ENCODE results near the gene CNDP1. TPM values are rescaled to one million over a fixed set of nuclear protein-coding genes. Genes with fewer than 3 reads are reported as not detected.
"Not testable (repeated sequence)": the region's sequence is repeated elsewhere in the genome, so short reads cannot be mapped to it uniquely, and the experiment has no call there.

Gene CNDP1
- total RNA-seq, 1 experiment from 2014 or later: not detected

- DNase-seq (ENCODE audit: low read depth): no peak
Observed at GRCh38 chr18:74544898-74545297, 10.6 kb downstream of the CNDP1 start.

GRCh38 chr18:74546007-74546406 lies 11.7 kb downstream of the CNDP1 start:
- no peak for DNase-seq (ENCODE audit: low read depth)

GRCh38 chr18:74546751-74547530 lies 12.6 kb downstream of the CNDP1 start:
- DNase-seq (ENCODE audit: low read depth): peak; percentile 48

- no peak for DNase-seq (ENCODE audit: low read depth)
Observed at GRCh38 chr18:74547860-74548259, 13.6 kb downstream of the CNDP1 start.

- DNase-seq (ENCODE audit: low read depth): no peak
Observed at GRCh38 chr18:74549591-74550104, 15.3 kb downstream of the CNDP1 start.

GRCh38 chr18:74550886-74551285 lies 16.6 kb downstream of the CNDP1 start:
- DNase-seq (ENCODE audit: low read depth): no peak

- no peak for DNase-seq (ENCODE audit: low read depth)
Observed at GRCh38 chr18:74551452-74551851, 17.2 kb downstream of the CNDP1 start.

DNA sequence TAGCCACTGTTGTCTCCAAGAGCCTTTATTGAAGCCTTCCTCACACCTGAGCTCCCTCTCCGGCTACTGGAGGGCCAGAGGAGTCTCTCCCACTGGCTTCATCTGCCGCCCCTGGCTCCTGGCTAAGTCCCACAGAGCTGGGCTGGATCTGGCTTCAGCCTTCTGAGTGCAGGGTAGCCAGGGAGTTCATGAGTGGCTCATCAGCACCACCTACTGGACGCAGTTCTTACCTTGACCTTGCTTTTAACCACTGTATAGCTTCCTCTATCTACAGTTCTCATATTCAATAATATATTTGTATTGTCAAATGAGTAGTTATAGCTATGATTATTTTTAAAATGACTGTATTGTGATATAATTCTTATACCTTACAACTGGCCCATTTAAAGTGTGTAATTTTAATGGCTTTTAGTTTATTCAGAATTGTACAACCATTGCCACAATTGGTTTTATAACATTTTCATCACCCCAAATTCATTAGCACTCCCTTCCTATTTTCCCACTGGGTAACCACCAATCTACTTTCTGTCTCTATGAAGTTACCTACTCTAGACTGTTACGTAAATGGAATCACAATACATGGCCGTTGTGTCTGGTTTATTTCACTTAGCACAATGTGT lies 17.7 kb downstream of the CNDP1 start:
- DNase-seq (ENCODE audit: low read depth): peak; percentile 74

GRCh38 chr18:74556126-74556525 lies 21.8 kb downstream of the CNDP1 start:
- no peak for DNase-seq (ENCODE audit: low read depth)

GRCh38 chr18:74558096-74558495 lies 23.8 kb downstream of the CNDP1 start:
- no peak for DNase-seq (ENCODE audit: low read depth)

DNA sequence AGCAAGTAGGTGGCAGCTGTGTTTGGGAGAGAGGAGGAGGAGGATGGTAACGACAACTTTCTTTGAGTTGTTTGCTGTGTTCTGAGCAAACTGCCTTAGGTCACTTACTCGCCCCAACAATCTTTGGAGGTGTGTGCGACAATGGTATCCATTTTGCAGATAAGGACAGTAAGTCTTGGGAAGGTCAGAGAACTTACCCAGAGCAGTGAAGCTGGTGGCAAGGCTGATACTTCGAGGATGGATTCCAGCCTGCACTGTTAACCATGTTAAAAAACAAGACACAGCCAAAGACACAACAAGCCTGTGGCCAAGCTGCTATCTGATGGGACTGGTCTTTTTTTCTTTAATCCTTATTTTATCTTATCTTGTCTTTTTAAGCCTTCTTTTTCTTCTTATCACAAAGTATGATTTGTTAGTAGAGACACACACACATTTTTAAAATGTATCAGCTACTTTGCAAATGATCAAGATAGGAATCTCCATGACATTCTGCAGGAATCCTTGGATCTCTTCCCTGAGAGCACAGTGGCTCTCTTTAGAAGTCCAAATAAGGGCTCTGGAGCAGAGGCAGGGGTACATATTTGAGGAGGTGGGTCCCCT lies 27.9 kb downstream of the CNDP1 start:
- no peak for DNase-seq (ENCODE audit: low read depth)

DNA sequence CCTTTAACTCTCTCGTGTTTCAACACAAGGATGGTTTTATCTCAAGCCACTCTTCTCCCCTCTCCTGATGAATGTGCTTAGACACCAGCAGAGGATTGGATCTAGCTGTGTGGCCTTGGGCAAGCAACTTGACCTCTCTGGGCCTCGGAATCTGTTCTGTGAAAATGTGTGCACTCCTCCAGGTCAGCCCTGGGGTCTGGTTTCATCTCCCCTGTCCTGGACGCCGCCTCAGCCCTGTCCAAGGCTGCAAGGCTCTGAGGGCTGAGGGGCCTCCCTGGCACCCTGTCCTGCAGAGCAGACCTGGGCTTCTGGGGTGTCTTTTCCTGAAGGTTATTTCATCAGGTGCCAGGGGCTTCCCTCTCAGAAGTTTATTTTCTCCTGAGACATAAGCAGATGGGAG lies 28.5 kb downstream of the CNDP1 start:
- no peak for DNase-seq (ENCODE audit: low read depth)

DNA sequence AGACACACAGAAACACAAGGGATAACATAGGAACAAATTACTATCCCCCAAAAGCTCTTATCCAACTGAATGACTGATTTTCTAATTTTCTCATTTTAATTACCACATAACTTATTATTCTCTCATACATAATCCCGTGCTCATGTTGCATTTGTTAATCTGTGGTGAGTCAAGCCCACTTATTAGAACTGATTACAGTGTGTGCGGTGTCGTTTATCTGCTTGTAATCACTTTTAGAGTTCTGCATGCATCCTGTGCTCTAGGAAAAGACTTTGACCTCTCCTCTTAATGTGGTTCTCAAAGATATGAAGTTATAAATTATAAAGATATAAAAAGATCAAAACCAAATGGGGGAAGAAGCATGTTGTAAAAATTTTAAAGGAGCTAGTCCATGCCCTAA lies 29.7 kb downstream of the CNDP1 start:
- DNase-seq (ENCODE audit: low read depth): no peak

DNA sequence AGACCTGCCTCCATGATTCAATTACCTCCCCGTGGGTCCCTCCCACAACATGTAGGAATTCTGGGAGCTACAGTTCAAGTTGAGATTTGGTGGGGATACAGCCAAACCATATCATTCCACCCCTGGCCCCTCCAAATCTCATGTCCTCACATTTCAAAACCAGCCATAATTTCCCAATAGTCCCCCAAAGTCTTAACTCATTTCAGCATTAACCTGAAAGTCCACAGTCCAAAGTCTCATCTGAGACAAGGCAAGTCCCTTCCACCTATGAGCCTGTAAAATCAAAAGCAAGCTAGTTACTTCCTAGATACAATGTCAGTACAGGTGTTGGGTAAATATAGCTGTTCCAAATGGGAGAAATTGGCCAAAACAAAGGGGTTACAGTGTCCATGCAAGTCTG lies 30.9 kb downstream of the CNDP1 start:
- DNase-seq (ENCODE audit: low read depth): not testable (repeated sequence)

DNA sequence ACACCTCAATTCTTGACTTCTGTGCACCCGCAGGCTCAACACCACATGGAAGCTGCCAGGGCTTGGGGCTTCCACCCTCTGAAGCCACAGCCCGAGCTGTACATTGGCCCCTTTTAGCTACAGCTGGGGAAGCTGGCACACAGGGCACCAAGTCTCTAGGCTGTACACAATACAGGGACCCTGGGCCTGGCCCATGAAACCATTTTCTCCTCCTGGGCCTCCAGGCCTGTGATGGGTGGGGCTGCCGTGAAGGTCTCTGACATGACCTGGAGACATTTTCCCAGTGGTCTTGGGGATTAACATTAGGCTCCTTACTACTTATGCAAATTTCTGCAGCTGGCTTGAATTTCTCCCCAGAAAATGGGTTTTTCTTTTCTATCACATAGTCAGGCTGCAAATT lies 31.7 kb downstream of the CNDP1 start:
- DNase-seq (ENCODE audit: low read depth): not testable (repeated sequence)

DNA sequence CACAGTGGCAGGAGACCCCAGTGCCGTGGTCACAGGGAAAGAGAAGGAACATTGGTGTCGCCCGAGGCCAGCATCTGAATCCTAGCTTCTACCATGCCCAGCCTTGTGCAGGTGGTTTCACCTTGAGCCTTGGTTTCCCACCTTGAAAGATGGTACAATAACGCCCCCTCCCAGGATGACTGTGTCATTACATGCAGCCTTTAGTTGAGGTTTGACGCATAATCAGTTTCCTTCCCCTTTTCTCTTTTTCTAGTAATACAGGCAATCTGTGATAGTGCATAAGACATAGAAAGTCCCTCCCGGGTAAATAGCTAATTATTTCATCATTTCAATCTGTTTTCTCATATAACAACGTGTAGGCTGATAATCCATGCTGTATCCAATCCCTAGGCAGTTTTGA lies 33.5 kb downstream of the CNDP1 start:
- DNase-seq (ENCODE audit: low read depth): no peak

DNA sequence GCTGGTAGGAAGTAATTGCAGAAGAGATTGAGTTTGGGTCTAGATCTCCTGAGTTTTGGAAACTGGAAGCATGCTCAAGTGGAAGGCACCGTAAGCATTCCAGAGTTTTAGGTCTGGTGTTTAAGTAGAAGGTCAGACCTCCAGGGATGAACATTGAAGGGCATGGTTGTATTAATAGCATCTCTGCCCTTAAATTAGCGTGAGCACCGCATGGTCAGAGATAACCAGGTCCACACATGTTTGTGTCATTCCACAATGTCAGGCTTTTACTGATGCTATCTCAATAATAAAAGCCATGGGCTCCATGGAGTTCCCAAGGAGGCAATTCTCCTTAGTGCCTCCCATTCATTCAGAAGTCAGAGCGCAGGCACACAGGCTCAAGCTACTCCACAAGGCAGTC lies 35.1 kb downstream of the CNDP1 start:
- no peak for DNase-seq (ENCODE audit: low read depth)

- no peak for DNase-seq (ENCODE audit: low read depth)
Observed at GRCh38 chr18:74570266-74570665, 36.0 kb downstream of the CNDP1 start.

GRCh38 chr18:74571895-74572680 lies 37.8 kb downstream of the CNDP1 start:
- DNase-seq (ENCODE audit: low read depth): no peak

GRCh38 chr18:74573053-74573452 lies 38.8 kb downstream of the CNDP1 start:
- DNase-seq (ENCODE audit: low read depth): no peak

- no peak for DNase-seq (ENCODE audit: low read depth)
Observed at GRCh38 chr18:74574916-74575315, 40.6 kb downstream of the CNDP1 start.

DNA sequence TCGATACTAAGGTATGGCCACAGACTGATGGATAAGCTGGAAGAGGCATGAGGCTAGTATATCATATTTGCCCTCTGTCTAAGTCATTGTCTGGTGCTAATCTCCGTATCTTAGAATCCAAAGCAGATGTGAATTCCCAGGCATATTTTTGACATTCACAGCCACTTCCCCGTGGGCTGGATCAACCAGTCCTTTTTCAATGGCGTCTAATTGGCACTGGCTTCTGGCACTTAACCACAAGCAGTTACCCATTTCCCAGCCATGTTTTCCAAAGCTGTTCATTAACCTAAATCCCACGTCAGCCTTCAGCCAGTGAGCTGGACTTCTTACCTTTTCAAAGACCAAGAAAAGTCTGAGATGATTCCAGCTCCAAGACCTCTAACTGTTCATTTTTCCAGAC lies 42.7 kb downstream of the CNDP1 start:
- no peak for DNase-seq (ENCODE audit: low read depth)

All from Daoy (cell line).